SK-N-SH treated with all-trans-retinoic acid at 6 μM for 48 hours (cell line): ENCODE measurements around the gene PGGHG.

Source experiments
- ARNTL ChIP-seq: fragments of 450-650 bp; formaldehyde crosslinking; IDR thresholded peaks from 2 replicates; pipeline ENCODE4 v1.5.0; 2020; ENCODE audit warnings: low read depth, mild to moderate bottlenecking, moderate library complexity, borderline replicate concordance
- BACH2 ChIP-seq: fragments of 250-450 bp; sonication (Bioruptor Pico); IDR thresholded peaks from 2 replicates; pipeline ENCODE4 v1.9.0; 2021; ENCODE audit warnings: mild to moderate bottlenecking, borderline replicate concordance
- CSDC2 ChIP-seq: fragments of 250-450 bp; sonication (Bioruptor Pico); IDR thresholded peaks from 2 replicates; pipeline ENCODE4 v1.5.0; 2020; ENCODE audit warnings: mild to moderate bottlenecking, moderate library complexity
- ESRRG ChIP-seq: fragments of 250-450 bp; sonication (Bioruptor Pico); IDR thresholded peaks from 2 replicates; pipeline ENCODE4 v1.6.1; 2021; ENCODE audit warnings: mild to moderate bottlenecking
- RARB ChIP-seq: fragments of 250-450 bp; sonication (Bioruptor Pico); IDR thresholded peaks from 2 replicates; pipeline ENCODE4 v1.8.0; 2021; ENCODE audit warnings: mild to moderate bottlenecking, moderate library complexity
- SNAI2 ChIP-seq: fragments of 250-450 bp; sonication (Bioruptor Pico); IDR thresholded peaks from 2 replicates; pipeline ENCODE4 v1.5.0; 2020; ENCODE audit warnings: mild to moderate bottlenecking, moderate library complexity
- TCF4 ChIP-seq: fragments of 250-450 bp; sonication (Bioruptor Pico); IDR thresholded peaks from 2 replicates; pipeline ENCODE4 v1.8.0; 2021; ENCODE audit warnings: mild to moderate bottlenecking, moderate library complexity, borderline replicate concordance
- TOX ChIP-seq: fragments of 250-450 bp; sonication (Bioruptor Pico); IDR thresholded peaks from 2 replicates; pipeline ENCODE4 v1.8.0; 2021; ENCODE audit warnings: mild to moderate bottlenecking, moderate library complexity, borderline replicate concordance
- ZFP30 ChIP-seq: fragments of 450-650 bp; formaldehyde crosslinking; IDR thresholded peaks from 2 replicates; pipeline ENCODE4 v1.5.0; 2022; ENCODE audit warnings: mild to moderate bottlenecking, moderate library complexity
- ZNF8 ChIP-seq: fragments of 450-650 bp; formaldehyde crosslinking; IDR thresholded peaks from 2 replicates; pipeline ENCODE4 v1.5.0; 2020; ENCODE audit warnings: mild to moderate bottlenecking, moderate library complexity
- TF ChIP-seq, protein P1 (sequence below): fragments of 250-450 bp; sonication (Bioruptor Pico); IDR thresholded peaks from 2 replicates; pipeline ENCODE4 v1.8.0; 2020; ENCODE audit warnings: mild to moderate bottlenecking, moderate library complexity, borderline replicate concordance
- TF ChIP-seq, protein P2 (sequence below): fragments of 250-450 bp; sonication (Bioruptor Pico); IDR thresholded peaks from 2 replicates; pipeline ENCODE4 v1.5.0; 2020; ENCODE audit warnings: mild to moderate bottlenecking, moderate library complexity
- TF ChIP-seq, protein P3 (sequence below): fragments of 250-450 bp; sonication (Bioruptor Pico); IDR thresholded peaks from 2 replicates; pipeline ENCODE4 v1.8.0; 2021; ENCODE audit warnings: low read depth, mild to moderate bottlenecking, moderate library complexity, borderline replicate concordance

DNA sequence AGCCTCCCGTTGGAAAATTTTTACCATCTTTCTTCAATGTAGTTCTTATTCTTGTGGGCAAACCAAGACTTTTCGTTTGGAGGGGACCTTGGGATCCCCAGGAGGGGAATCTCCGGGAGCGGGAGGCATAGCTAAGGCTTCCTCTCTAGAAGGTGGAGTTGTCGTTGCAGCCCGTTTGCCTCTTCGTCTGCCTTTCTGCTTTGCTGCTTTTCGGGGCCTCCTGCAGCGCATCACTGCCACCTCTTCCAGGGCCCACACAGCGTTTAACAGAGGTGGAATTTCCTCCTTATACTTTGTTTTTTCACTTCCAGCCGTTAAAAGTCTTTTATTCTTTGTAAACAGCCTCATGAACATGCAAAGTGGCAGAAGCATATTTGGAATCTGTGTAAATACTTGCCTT, 35.2 kb downstream of the PGGHG start:
- TF ChIP-seq ESRRG (no peak), BACH2 (CRISPR knock-in tag) (no peak), TCF4 (CRISPR knock-in tag) (no peak), ARNTL (CRISPR knock-in tag) (no peak), ZNF8 (CRISPR knock-in tag) (no peak), CSDC2 (no peak), RARB (CRISPR knock-in tag) (no peak), TOX (CRISPR knock-in tag) (no peak), SNAI2 (CRISPR knock-in tag) (no peak), ZFP30 (CRISPR knock-in tag) (no peak)
- TF ChIP-seq, protein P1, sequence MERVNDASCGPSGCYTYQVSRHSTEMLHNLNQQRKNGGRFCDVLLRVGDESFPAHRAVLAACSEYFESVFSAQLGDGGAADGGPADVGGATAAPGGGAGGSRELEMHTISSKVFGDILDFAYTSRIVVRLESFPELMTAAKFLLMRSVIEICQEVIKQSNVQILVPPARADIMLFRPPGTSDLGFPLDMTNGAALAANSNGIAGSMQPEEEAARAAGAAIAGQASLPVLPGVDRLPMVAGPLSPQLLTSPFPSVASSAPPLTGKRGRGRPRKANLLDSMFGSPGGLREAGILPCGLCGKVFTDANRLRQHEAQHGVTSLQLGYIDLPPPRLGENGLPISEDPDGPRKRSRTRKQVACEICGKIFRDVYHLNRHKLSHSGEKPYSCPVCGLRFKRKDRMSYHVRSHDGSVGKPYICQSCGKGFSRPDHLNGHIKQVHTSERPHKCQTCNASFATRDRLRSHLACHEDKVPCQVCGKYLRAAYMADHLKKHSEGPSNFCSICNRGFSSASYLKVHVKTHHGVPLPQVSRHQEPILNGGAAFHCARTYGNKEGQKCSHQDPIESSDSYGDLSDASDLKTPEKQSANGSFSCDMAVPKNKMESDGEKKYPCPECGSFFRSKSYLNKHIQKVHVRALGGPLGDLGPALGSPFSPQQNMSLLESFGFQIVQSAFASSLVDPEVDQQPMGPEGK (CRISPR knock-in tag): no peak
- TF ChIP-seq, protein P2, sequence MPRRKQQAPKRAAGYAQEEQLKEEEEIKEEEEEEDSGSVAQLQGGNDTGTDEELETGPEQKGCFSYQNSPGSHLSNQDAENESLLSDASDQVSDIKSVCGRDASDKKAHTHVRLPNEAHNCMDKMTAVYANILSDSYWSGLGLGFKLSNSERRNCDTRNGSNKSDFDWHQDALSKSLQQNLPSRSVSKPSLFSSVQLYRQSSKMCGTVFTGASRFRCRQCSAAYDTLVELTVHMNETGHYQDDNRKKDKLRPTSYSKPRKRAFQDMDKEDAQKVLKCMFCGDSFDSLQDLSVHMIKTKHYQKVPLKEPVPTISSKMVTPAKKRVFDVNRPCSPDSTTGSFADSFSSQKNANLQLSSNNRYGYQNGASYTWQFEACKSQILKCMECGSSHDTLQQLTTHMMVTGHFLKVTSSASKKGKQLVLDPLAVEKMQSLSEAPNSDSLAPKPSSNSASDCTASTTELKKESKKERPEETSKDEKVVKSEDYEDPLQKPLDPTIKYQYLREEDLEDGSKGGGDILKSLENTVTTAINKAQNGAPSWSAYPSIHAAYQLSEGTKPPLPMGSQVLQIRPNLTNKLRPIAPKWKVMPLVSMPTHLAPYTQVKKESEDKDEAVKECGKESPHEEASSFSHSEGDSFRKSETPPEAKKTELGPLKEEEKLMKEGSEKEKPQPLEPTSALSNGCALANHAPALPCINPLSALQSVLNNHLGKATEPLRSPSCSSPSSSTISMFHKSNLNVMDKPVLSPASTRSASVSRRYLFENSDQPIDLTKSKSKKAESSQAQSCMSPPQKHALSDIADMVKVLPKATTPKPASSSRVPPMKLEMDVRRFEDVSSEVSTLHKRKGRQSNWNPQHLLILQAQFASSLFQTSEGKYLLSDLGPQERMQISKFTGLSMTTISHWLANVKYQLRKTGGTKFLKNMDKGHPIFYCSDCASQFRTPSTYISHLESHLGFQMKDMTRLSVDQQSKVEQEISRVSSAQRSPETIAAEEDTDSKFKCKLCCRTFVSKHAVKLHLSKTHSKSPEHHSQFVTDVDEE (CRISPR knock-in tag): no peak
- TF ChIP-seq, protein P3, sequence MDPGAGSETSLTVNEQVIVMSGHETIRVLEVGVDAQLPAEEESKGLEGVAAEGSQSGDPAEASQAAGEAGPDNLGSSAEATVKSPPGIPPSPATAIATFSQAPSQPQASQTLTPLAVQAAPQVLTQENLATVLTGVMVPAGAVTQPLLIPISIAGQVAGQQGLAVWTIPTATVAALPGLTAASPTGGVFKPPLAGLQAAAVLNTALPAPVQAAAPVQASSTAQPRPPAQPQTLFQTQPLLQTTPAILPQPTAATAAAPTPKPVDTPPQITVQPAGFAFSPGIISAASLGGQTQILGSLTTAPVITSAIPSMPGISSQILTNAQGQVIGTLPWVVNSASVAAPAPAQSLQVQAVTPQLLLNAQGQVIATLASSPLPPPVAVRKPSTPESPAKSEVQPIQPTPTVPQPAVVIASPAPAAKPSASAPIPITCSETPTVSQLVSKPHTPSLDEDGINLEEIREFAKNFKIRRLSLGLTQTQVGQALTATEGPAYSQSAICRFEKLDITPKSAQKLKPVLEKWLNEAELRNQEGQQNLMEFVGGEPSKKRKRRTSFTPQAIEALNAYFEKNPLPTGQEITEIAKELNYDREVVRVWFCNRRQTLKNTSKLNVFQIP (CRISPR knock-in tag): no peak
